NCI-H1436 treated with DMSO at 0.1 percent for 48 hours (cell line): ENCODE data around the gene OR13C2.
"Not testable (repeated sequence)": the region's sequence is repeated elsewhere in the genome, so short reads cannot be mapped to it uniquely, and the experiment has no call there.

ENCODE experiments used
- DNase-seq: peaks from one replicate; lab custom pipeline; 2025; lab: John Stamatoyannopoulos, UW

The OR13C2 gene

GRCh38 chr9:104605527-104605926 is at the start of gene OR13C2:
OR13C2 (minus strand) TSS chr9:104605627; CDS start chr9:104605627, 0 bp downstream.
- not testable (repeated sequence) for DNase-seq

DNA sequence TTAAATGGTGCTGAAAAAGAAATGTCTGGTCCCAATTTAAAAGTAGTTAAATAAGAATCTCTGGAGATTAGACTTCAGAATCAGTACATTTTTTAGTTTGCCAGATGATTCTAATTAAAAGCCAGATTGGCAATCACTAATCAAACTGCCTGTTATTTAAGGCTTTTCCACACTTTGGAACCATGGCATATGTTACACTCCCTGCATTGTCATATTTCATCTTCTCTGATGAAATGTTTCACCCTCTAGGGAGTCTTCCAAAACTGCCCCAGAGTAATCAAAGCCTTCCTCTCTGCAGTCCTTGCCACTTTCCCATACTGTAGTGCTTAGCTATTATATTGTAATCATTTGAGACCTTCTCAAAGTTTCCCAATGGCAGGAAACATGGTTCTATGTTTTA is 30.0 kb upstream of the OR13C2 start:
- no peak for DNase-seq

- no peak for DNase-seq
These were observed 28.6 kb upstream of the OR13C2 start for GRCh38 chr9:104633976-104634520.

- DNase-seq, result not testable (repeated sequence)
These were observed 20.5 kb upstream of the OR13C2 start for GRCh38 chr9:104625964-104626363.

GRCh38 chr9:104618104-104618503 is 12.7 kb upstream of the OR13C2 start, which contains the start of gene OR13C9:
OR13C9 (minus strand) TSS chr9:104618204; CDS start chr9:104618204, 0 bp downstream.
- DNase-seq, result no peak

DNA sequence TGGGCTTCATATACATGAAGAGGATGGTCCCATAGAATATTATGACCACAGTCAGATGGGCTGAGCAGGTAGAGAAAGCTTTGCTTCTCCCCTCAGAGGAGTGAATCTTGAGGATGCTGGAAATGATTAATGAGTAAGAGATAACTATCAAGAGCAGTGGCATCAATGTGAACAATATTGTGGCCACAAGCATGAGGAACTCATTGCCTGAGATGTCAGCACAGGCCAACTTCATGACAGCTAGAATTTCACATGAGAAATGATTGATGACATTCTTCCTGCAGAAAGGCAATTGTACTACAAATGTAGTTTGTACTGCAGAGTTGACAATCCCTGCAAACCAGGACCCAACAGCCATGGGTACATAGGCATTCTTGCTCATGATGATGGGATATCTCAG is 12.0 kb upstream of the OR13C2 start:
- DNase-seq, result no peak

DNA sequence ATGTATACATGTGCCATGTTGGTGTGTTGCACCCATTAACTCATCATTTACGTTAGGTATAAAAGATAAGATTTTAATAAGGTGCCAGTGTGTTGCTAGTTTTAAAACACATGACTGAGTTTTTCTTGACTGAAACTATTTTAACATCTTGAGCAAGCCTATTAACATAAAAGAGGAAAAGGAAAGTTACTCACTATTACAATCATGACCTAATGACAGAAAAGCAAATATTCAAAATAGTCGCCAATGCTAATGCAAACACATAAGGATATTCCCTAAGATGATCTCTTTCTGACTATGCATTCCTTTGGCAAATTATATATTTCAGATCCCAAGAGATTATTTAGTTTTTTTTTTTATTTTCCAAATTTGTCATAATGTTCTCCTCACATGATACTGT is 5.8 kb upstream of the OR13C2 start:
- no peak for DNase-seq

DNA sequence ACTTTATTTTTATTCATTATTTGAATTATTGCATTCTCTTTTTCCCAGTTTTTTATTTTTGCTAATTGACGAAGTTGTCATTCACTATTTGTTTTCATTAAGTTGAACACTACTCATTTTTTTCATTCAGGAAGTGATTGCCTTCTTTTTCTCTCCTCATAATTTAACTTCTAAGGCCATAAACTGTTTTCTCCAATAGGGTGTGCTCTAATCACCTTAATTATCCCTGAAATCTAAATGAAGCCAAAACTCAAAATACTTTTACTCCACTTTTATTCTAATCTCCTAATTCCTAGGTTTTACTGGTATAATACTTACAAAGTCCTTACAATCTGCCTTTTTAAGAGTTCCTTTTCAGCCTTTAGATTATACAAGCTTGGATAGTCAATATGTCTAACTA is 2.9 kb upstream of the OR13C2 start:
- no peak for DNase-seq

GRCh38 chr9:104606152-104606551 is 725 bp upstream of the OR13C2 start:
- no peak for DNase-seq

GRCh38 chr9:104604801-104605200 is 626 bp downstream of the OR13C2 start:
- DNase-seq, result no peak

DNA sequence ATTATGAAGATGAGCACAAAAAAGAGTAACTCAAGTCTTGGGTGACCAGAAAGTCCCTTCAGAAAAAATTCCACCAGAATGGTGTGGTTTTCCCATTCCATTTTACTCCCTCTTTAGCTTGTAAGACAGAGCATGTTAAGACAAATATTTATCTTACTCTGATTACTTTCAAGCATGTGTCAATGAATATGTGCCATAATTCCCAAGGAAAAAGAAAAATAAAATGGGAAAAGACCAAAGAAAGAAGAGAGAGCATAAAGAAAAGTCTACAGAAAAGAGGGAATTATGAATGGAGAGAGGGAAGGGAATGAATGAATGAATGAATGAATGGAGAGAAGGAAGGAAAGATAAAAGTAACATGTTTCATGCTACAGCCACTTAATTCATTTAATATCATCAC is 6.1 kb downstream of the OR13C2 start, which contains the start of gene OR13C5:
TSS of gene OR13C5 (minus strand) at position 101 of the 400 bp plus-strand sequence. CDS start at position 101, 0 bp downstream.
- not testable (repeated sequence) for DNase-seq

DNA sequence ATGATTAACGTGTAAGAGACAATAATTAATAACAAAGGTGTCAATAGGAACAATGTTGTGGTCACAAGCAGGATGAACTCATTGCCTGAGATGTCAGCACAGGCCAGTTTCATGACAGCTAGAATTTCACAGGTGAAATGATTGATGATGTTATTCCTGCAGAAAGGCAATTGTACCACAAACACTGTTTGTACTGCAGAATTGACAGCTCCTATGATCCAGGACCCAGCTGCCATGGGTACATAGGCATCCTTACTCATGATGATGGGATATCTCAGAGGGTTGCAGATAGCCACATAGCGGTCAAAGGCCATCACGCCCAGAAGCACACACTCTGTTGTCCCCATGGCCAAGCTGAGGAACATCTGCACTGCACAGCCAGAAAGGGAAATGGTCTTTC is 6.7 kb downstream of the OR13C2 start:
- not testable (repeated sequence) for DNase-seq

DNA sequence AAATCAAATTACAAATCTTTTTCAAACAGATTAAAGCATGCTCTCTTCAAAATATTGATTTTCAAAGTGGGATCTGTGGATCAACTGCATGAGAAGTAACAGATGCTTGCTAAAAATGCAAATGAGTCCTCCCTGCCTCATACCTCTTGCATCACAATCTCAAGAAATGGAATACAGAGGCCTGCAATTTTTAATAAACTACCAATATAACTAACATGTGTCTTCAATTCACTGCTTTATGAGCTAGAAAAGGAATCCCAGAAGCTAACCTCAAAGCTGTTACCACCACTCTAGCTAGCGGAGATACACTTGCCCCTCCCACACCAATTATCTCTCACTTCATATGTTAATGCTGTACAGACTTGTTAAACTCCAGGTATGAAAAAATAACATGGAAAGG is 15.8 kb downstream of the OR13C2 start:
- DNase-seq, result no peak

GRCh38 chr9:104586496-104587180 is 18.8 kb downstream of the OR13C2 start:
- DNase-seq, result no peak

DNA sequence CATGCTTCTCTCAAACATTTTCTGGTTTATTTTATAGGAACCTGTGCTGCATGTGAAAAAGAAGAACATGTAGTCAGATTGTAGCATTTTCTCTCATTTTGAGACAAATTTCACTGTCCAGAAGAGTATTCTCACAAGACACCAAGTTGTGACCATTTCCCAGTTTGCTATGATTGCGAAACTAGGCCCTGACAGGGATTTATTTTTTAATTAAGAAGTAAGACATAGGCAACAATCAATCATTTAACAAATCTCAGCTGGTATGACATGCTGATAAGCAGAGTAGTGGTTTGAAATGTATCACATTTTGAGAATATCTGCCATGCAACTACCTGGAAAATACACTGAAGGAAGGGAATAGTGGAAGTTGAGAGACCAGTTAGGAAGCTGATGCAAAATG is 24.9 kb downstream of the OR13C2 start:
- no peak for DNase-seq

DNA sequence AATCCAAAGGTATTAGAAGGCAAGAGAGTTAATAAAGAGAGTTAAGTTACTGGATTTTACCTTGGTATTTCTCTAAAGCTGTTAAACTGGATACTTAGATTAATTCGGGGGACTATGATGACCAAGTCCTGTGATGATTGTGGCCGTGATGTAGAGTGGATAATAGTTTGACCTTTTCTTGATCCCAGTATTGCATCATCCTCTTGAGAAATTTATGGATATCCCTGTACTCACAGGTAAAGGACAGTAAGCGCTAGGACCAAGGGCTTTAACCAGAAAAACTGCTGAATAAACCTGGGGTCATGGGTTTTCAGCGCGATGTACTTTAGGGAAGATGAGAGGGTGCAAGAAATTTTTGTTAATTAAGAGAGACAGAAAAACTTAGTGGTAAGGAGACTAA is 28.2 kb downstream of the OR13C2 start:
- no peak for DNase-seq

DNA sequence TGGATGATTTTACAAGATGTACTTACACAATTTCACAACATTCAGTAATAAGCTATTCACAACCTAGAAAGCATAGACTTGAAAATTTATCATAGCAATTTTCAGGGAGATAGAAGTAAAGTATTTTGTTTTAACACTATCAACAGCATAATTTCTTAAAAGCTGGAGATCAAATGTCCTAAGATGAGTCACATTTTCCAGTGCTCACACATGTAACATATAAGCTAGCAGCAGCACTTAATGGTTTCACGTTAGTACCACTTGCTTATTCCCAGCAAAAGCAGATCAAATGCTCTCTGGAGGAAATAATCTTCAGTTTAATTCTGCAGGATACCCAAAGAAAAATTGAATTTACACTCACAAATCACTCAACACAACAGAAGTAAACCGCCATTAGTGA is 30.0 kb downstream of the OR13C2 start:
- DNase-seq, result no peak

GRCh38 chr9:104572612-104573011 is 32.8 kb downstream of the OR13C2 start:
- DNase-seq, result no peak

GRCh38 chr9:104568868-104569267 is 36.6 kb downstream of the OR13C2 start, which contains the start of gene OR13C8:
OR13C8 (plus strand) TSS chr9:104569168; CDS start chr9:104569168, 0 bp downstream.
- DNase-seq, result no peak

DNA sequence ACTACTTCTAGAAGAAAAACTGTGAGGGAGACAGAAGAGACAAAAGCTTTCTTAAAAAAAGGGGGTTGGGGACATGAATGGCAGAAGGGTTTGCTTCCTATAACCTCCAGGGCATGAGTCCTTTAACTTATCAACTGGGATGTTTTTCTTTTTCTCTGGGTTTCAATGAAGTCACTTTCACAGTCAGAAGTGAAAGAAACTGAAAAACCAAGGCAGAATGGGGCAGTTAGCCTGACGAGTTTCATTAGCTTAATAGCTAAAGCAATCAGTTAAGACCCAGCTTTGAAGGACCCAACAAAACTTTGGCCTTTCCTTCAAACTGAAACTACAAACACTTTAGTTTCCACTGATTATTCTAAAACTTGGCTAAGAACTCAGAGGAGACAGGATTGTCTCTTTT is 41.1 kb downstream of the OR13C2 start:
- no peak for DNase-seq

DNA sequence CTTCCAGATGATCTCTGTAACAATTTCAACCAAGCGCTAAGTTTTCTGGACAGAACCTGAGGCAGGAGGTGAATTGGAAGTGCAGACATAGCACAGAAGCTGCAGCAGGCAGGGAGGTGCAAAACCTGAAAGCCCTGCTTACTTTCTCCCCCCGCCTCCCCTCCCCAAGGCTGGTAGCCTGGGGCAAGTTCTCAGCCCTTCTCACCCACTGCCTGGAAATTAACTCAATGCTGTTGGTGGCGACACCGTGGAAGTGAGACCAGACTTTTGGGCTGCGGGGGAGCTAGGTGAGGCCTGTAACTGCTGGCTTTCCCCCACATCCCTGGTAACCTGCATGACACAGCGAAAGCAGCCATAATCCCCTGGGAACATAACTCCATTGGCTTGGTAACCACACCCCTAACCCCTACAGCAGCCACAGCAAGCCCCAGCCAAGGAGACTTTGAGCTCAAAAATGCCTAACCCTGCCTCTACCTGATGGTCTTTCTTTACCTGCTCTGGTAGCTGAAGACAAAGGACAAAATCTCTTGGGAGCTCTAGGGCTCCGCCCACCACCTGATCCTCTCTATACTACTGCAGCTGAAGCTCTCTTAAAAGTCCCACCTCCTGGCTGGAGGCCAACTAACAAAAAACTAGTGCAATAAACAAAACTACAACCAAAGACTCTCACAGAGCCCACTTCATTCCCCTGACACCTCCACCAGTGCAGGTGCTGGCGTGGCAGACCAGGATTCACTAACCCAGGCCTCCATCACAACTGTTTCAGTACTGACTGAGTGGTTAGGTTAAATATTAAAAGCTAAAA is 48.4 kb downstream of the OR13C2 start:
- peak; percentile 61 for DNase-seq

GRCh38 chr9:104555521-104555920 is 49.9 kb downstream of the OR13C2 start:
- DNase-seq, result no peak
